Cardiac septum (tissue), 1 donor: ENCODE measurements around the gene KPNA3. TPM values are rescaled to one million over a fixed set of nuclear protein-coding genes. Genes with fewer than 3 reads are reported as not detected.
"Not testable (repeated sequence)": the region's sequence is repeated elsewhere in the genome, so short reads cannot be mapped to it uniquely, and the experiment has no call there.

Experiments used
- DNase-seq: peaks from one replicate; pipeline ENCODE4 v3.0.0-alpha.2; 2020; ENCODE audit warnings: low spot score
- intact Hi-C: fragments of 100-400 bp; cut with DNase I; formaldehyde crosslinking; loops from one replicate; pipeline ENCODE4 v1.14.0; 2022
- total RNA-seq: library from RNA; stranded (reverse); fragmentation: NEBNext Ultra II Directional; extraction: Animal tissue kit (Norgen Biotek cat#: 25700); gene quantifications from one replicate; pipeline ENCODE4 v1.2.1, GENCODE V29; 2021
- donor health status: DM: no; HTN: no; CAD: no.

The KPNA3 gene
- total RNA-seq, 1 donor from 2014 or later, result 46.7 TPM

GRCh38 chr13:49761811-49762210 lies 30.7 kb downstream of the KPNA3 start:
- DNase-seq, intact Hi-C loops: not testable (repeated sequence)

DNA sequence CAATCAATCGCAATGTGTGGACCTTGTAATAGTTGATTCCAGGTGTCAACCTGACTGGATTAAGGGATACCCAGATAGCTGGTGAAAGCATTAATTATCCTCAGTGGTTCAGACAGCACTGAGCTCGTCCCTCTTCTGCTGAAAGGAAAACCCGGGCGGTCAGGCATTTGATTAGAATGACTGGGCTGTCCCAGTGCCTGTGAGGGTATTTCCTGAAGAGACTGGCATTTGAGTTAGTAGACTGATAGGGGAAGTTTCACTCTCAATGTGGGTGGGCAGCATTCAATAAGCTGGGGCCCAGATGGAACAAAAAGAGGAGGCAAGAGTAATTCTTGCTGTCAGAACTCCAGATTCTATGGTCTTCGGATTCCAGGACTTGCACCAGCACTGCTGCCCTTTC lies 31.9 kb downstream of the KPNA3 start:
- intact Hi-C loops, result no loop called here
- no peak for DNase-seq

DNA sequence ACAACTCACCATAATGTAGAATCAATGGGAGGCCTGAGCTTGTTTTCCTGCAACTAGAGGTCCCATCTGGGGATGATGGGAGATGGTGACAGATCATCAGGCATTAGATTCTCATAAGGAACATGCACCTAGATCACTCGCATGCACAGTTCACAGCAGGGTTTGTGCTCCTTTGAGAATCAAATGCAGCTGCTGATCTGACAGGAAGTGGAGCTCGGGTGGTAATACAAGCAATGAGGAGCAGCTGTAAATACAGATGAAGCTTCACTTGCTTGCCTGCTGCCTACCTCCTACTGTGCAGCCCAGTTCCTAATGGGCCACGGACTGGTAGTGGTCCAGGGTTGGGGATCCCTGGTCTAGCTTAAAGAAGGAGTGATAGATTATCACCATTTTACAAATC lies 33.0 kb downstream of the KPNA3 start:
- DNase-seq, result no peak
- intact Hi-C loops, result no loop called here

- intact Hi-C loops, result no loop called here
- DNase-seq, result no peak
These were observed 36.2 kb downstream of the KPNA3 start for GRCh38 chr13:49756263-49756662.

DNA sequence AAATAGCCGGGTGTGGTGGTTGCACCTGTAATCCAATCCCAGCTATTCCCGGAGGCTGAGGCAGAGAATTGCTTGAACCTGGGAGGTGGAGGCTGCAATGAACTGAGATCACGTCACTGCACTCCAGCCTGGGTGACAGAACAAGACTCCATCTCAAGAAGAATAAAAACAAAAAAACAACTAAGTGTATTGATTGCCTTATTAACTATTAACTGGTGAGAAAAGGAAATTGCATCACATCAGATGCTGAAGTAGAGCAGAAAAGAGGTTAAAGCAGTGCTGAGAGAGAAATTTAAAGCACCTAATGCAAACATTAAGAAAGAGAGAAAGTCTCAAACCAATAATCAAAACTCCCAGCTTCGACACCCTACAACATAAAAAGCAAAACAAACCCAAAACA lies 38.3 kb downstream of the KPNA3 start:
- DNase-seq, result no peak
- intact Hi-C loops, result no loop called here

DNA sequence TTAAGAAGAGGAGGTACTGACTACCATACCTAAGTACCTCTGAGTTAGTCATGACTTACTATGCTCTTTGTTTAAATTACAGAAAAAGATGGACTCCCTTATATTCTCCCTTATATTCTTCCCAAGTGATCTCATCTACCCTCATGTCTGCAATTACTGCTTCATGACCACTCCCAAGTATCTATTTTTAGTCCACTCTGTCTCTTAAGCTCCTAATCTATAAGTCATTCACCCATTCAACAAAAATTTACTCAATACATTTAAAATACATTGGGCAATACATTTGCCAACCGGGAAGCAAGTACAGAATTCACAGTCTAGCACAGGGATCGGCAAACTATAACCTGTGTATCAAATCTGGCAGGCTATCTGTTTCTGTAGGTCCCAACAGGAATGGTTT lies 42.6 kb downstream of the KPNA3 start:
- intact Hi-C loops, result no loop called here
- no peak for DNase-seq

DNA sequence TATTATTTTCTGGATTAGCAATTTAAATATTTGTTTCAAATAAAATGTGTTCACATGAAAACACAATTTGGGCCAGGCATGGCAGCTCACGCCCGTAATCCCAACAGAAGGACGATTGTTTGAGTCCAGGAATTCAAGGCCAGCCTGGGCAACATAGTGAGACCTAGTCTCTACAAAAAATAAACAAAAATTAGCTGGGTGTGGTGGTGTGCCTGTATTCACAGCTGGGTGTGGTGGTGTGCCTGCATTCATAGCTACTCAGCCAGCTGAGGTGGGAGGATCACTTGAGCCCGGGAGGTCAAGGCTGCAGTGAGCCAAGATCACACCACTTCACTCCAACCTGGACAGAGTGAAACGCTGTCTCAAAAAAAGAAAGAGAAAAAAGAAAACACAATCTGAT lies 46.4 kb downstream of the KPNA3 start:
- intact Hi-C loops, result no loop called here
- no peak for DNase-seq

DNA sequence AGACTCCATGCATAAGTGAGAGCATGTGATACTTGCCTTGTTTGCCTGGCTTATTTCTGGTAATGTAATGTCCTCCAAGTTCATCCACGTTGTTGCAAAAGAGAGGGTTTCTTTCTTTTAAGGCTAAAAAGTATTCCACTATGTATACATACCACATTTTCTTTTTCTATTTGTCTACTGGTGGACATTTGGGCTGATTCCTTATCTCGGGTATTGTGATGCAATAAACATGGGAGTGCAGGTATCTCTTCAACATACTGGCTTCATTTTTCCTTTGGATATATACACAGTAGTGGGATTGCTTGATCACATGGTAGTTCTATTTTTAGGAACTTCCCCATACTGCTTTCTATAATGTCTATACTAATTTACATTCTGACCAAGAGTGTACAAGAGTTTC lies 51.6 kb downstream of the KPNA3 start:
- intact Hi-C loops, result no loop called here
- no peak for DNase-seq

DNA sequence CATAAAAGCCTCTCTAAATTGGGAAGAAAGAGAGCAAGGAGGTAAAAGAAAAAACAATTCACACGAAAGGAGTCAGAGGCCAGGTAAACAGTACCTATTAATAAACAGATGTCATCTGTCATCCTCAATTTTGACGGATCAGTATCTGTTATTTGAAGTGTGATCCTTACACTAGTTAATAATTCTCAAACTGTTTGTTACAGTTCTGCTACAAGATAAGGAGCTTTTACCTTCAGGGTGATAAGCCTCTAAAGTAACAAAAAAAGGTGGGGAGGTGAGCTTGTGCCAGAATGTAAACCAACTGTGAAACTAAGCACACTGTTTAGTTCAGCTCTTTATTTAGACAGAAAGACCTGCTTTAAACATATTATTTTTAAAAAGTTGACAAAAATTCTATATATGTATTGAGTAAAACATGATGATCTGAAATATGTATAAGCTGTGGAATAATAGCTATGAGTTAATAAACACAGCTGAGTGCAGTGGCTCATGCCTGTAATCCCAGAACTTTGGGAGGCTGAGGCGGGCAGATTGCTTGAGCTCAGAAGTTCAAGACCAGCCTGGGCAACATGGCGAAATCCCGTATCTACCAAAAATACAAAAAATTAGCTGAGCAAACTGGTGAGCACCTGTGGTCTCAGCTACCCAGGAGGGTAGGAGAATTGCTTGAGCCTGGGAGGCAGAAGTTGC lies 52.8 kb downstream of the KPNA3 start:
- intact Hi-C loops, result no loop called here
- no peak for DNase-seq

GRCh38 chr13:49733181-49733951 lies 59.1 kb downstream of the KPNA3 start:
- intact Hi-C loops, result no loop called here
- DNase-seq, result no peak

- DNase-seq, result no peak
- intact Hi-C loops, result no loop called here
These were observed 60.7 kb downstream of the KPNA3 start for GRCh38 chr13:49731766-49732165.

DNA sequence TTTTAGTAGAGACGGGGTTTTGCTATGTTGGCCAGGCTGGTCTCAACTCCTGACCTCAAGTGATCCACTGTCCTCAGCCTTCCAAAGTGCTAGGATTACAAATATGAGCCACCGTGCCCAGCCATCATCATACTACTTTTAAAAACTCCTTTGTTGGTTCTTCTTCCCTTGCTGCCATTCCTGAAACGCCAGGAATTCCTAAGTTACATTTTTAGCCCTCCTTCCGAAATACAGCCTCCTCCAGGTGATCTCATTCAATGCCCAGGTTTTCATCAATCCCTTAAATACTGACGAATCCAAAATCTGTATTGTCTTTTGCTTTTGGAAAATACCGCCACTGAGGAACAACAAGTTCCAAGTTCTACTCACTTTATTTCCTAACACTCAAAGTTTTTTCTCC lies 75.9 kb downstream of the KPNA3 start:
- intact Hi-C loops, result no loop called here
- no peak for DNase-seq

DNA sequence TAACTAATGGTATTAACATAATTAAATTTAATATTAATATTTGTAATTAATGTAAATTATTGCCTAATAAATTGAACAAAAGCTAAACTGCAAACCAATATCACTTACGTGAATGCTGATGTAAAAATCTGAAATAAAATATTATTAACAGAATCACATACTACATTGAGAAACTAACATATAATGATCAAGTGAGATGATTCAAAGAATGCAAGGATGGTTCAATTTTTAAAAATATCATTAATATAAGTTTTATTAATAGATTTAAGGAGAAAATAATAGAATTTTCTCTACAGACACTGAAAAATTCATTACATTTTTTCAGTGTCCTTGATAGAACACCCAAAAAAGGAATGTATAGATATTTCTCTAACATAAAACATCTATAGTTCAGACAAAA lies 77.7 kb downstream of the KPNA3 start:
- no peak for DNase-seq
- intact Hi-C loops, result no loop called here

DNA sequence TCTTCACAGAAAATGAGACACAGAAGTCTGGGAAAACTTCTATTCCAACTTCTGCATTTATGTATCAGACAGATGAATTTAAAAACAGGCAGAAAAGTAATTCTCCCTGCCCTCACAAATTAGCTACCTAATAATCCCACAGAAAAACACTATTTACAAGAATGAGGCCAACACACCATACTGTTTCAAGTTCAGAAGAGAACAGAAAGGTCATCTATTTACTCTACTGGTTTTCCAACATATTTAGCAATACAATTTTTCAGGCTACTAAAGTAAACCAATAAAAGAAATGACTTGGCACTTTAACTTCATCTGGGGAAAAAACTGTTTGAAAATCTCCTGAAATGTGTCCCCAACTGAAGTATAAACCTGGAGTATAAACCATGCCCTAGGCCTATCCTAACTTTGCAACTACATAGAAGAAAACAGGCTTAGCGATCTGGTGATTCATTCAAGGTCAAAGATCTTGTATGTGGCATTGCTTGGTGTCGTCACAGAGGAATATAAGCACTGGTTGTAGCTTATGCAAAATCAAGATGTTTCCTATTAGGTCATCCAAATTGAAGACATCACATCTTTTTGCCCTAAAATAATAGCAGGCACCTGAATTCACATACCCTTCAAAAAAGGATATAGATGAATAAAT lies 81.1 kb downstream of the KPNA3 start:
- intact Hi-C loops, result no loop called here
- no peak for DNase-seq

GRCh38 chr13:49704264-49704663 lies 88.2 kb downstream of the KPNA3 start:
- DNase-seq, intact Hi-C loops: not testable (repeated sequence)

DNA sequence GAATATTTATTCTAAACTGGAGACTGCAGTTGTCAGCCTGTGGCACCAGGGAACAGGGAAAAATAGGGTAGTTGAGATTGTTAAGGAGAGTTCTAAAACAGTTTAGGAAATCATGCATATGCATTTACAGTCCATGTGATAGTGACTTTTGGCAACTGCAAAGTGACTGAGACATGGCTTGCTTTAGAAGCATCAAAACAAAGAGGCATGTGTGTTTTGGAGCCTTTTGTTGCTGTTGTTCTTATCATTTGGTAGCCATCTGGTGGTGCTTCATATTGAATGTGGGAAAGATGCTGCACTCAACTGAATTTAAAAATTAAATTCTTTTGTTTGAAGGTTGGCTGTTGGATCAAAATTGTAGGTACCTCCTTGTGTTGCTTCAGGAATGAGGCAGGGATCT lies 91.0 kb downstream of the KPNA3 start:
- intact Hi-C loops, result no loop called here
- DNase-seq, result no peak

GRCh38 chr13:49697468-49697867 lies 95.0 kb downstream of the KPNA3 start:
- DNase-seq, result no peak
- intact Hi-C loops, result no loop called here

- DNase-seq, result no peak
- intact Hi-C loops, result no loop called here
These were observed 98.0 kb downstream of the KPNA3 start for GRCh38 chr13:49694446-49694845.

GRCh38 chr13:49693877-49694276 lies 98.6 kb downstream of the KPNA3 start:
- intact Hi-C loops, result no loop called here
- DNase-seq, result no peak

DNA sequence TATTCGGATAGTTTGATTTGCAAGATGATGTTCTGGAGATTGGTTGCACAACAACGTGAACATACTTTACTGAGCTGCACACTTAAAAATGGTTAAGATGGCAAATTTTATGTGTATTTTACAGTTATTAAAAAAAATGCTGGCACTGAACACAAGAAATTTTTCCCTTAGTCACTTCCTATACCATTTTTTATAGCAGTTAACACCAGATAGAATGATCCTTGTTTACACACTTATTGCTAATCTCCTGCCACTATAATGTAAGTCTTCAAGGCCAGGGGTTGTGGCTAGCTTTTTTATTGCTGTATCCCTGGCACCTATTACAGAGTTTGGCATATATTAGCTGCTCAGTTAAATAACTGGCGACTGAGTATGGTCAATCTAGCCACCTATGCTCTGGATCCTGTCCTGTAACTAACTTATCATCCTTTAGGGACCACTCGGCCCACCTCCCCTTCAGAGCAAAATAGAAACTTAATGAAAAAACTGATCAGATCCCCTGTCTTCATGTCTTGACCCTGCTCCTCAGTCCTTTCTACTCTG lies 99.2 kb downstream of the KPNA3 start:
- intact Hi-C loops, result no loop called here
- DNase-seq, result no peak
